ENCODE measurements around the gene MICAL2.

DNA sequence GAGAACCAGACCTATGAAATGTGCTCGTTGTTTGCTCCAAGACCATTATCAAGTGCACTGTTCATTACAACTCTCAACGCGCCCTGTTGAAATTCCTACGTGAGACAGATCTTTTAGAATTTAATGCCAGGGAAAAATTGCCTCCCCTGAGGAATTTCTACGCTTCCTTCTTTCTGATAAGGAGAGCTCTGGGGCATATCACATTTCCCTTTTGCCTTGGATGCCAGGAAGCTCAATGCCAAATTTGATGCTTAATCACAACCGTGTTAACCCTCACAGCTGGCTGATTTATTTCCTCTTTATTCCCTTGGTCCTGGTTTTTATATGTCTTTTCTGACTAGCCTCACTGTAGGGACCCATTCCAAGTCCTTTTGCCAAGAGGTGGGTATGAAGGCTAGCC is 109.4 kb downstream of the MICAL2 start:
- TF ChIP-seq, protein P1, sequence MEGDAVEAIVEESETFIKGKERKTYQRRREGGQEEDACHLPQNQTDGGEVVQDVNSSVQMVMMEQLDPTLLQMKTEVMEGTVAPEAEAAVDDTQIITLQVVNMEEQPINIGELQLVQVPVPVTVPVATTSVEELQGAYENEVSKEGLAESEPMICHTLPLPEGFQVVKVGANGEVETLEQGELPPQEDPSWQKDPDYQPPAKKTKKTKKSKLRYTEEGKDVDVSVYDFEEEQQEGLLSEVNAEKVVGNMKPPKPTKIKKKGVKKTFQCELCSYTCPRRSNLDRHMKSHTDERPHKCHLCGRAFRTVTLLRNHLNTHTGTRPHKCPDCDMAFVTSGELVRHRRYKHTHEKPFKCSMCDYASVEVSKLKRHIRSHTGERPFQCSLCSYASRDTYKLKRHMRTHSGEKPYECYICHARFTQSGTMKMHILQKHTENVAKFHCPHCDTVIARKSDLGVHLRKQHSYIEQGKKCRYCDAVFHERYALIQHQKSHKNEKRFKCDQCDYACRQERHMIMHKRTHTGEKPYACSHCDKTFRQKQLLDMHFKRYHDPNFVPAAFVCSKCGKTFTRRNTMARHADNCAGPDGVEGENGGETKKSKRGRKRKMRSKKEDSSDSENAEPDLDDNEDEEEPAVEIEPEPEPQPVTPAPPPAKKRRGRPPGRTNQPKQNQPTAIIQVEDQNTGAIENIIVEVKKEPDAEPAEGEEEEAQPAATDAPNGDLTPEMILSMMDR (IDR thresholded peaks at IDR 0.05), result no peak
- no peak for TF ChIP-seq POLR2A (IDR thresholded peaks at IDR 0.05)
